GM12892 (cell line): ENCODE data around the gene LRRC25.

Source experiments
- POLR2AphosphoS5 ChIP-seq: IDR thresholded peaks from 2 replicates; pipeline ENCODE4 v1.6.1; 2011; ENCODE audit warnings: low read depth, low read length, control low read depth
- TAF1 ChIP-seq: IDR thresholded peaks from 2 replicates; pipeline ENCODE4 v1.6.1; 2011; ENCODE audit warnings: low read depth, mild to moderate bottlenecking, control low read depth, low read length, borderline replicate concordance

DNA sequence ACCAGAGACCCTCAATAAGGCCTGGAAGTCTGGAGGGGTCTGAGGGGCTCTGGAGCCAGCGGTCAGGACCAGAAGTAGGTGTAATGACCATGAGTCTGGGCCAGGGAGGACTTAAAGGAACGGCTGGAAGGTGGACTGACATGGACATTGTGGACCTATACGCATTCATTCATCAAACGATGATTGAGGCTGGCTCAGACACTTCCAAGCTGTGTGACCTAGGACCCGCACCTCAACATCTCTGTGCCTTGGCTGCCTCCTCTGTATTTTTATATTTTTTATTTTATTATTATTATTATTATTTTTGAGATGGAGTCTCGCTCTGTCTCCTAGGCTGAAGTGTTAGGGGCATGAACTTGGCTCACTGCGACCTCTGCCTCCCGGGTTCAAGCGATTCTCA, 9.3 kb upstream of the LRRC25 start:
- TF ChIP-seq TAF1 (no peak), POLR2AphosphoS5 (no peak)
